Measurements from ENCODE around the gene ABCB9. TPM values are rescaled to one million over a fixed set of nuclear protein-coding genes. Genes with fewer than 3 reads are reported as not detected.

ABCB9 gene
- total RNA-seq, 1 experiment from 2014 or later: 4.6 TPM

GRCh38 chr12:122990961-122991622 is 24.8 kb upstream of the ABCB9 start:
- Histone ChIP-seq H2BK15ac (ENCODE audit: low read depth, low read length) (no peak overlapping the region), H2BK5ac (ENCODE audit: insufficient read length, low read length) (no peak overlapping the region), H3K4ac (ENCODE audit: low read depth, low read length) (no peak overlapping the region), H2BK20ac (ENCODE audit: low read depth, low read length, poor library complexity, severe bottlenecking) (no peak overlapping the region), H3K14ac (ENCODE audit: insufficient read depth, low read length) (no peak overlapping the region; the same call in 1 of the 2 replicates), H3K27me3 (ENCODE audit: insufficient read depth, low read length) (no peaks in the 10 kb centered on the region), H3K27ac (ENCODE audit: insufficient read length, low read depth, low read length) (no peak overlapping the region), H2BK12ac (ENCODE audit: insufficient read length, low read depth, low read length) (no peak overlapping the region), H3K9ac (ENCODE audit: extremely low read depth, insufficient read length, low read length) (no peak overlapping the region), H3K9me3 (ENCODE audit: control insufficient read depth, low read depth, low read length) (no peaks in the 10 kb centered on the region), H4K20me1 (ENCODE audit: control insufficient read depth, insufficient read depth, insufficient read length) (no peaks in the 10 kb centered on the region), H2BK120ac (ENCODE audit: low read depth, low read length, poor library complexity, severe bottlenecking) (no peak overlapping the region), H3K23me2 (ENCODE audit: insufficient read length, low read depth, low read length, poor library complexity, severe bottlenecking) (no peaks in the 10 kb centered on the region), H4K5ac (ENCODE audit: insufficient read length, low read depth, low read length) (no peak overlapping the region), H2AFZ (ENCODE audit: low read length) (no peak overlapping the region), H2AK5ac (ENCODE audit: insufficient read length, low read length) (no peak overlapping the region), H3K4me2 (ENCODE audit: insufficient read depth, insufficient read length, low read length) (no peak overlapping the region), H3K79me2 (ENCODE audit: insufficient read depth, low read length) (no peaks in the 10 kb centered on the region), H4K8ac (replicated peaks; ENCODE audit: insufficient read length, low read depth, low read length) (no peak overlapping the region), H3K4me1 (ENCODE audit: insufficient read depth, low read length) (no peaks in the 10 kb centered on the region), H3K18ac (ENCODE audit: insufficient read length, low read depth, low read length) (no peak overlapping the region), H3K23ac (ENCODE audit: insufficient read length, low read depth, low read length) (no peak overlapping the region), H3K79me1 (ENCODE audit: insufficient read depth, low read depth, low read length, poor library complexity, severe bottlenecking) (no peaks in the 10 kb centered on the region), H3T11ph (ENCODE audit: low read length) (no peak overlapping the region), H4K91ac (ENCODE audit: insufficient read length, low read depth, low read length) (no peak overlapping the region), H3K56ac (ENCODE audit: insufficient read length, low read depth, low read length) (no peak overlapping the region)
- no CpG with 5 or more reads among the region's 13 CpGs for WGBS (ENCODE audit: extremely low coverage, insufficient read length, low lambda C conversion rate)
- Mint-ChIP-seq H3K36me3 (ENCODE audit: insufficient read depth in 1 of 3, low read depth in 3 of 3) (no peaks in the 10 kb centered on the region), H3K27me3 (ENCODE audit: low read depth) (no peaks in the 10 kb centered on the region; the same call in none of the 2 replicates), H3K9me3 (no peaks in the 10 kb centered on the region), H3K4me3 (no peak overlapping the region), H3K4me1 (0 out of 4 replicates have a peak, but pooled peaks cover 0 to 5% of the 10 kb centered on the region in 2 experiments), H3K27ac (no peak overlapping the region)
- DNase-seq: no peak
- no peak for TF ChIP-seq CTCF (conservative IDR thresholded peaks at IDR 0.05)
